ENCODE data around the gene TRABD2B. TPM values are rescaled to one million over a fixed set of nuclear protein-coding genes. Genes with fewer than 3 reads are reported as not detected.
A peak's percentile ranks its signal among the peaks of the same experiment; 100 is the strongest.

Gene TRABD2B
- total and polyA plus RNA-seq, 2 of the 13 experiments (the other 11 are each of a cell fraction or from before 2014, with no cell fraction given): 0.04 TPM; not detected in 1

- no peak for TF ChIP-seq SOX13 (IDR thresholded peaks at IDR 0.05)
- TF ChIP-seq SOX13 (CRISPR knock-in tag; conservative IDR thresholded peaks at IDR 0.05 in 1 of 2, IDR thresholded peaks at IDR 0.05 in 1 of 2): peak in 1 of 2 experiments; percentile 78; a peak in 2 of 4 replicates
- 0 out of 2 replicates have a peak, but pooled peaks have one; percentile 32 for TF ChIP-seq TARDBP (CRISPR knock-in tag; IDR thresholded peaks at IDR 0.05)
- TF ChIP-seq TFAP4 (IDR thresholded peaks at IDR 0.05; ENCODE audit: borderline replicate concordance, low read depth): no peak
- TF ChIP-seq AFF4 (CRISPR knock-in tag; IDR thresholded peaks at IDR 0.05): no peak
- peak; percentile 19; the same call in 1 of the 2 replicates for TF ChIP-seq STAG1 (CRISPR knock-in tag; IDR thresholded peaks at IDR 0.05)
- TF ChIP-seq ARID4A (CRISPR knock-in tag; IDR thresholded peaks at IDR 0.05; ENCODE audit: borderline replicate concordance): peak; percentile 34; the same call in 1 of the 2 replicates
- no peak for TF ChIP-seq ZZZ3 (CRISPR knock-in tag; IDR thresholded peaks at IDR 0.05; ENCODE audit: borderline replicate concordance)
- TF ChIP-seq TEAD3 (CRISPR knock-in tag; optimal IDR thresholded peaks at IDR 0.05; ENCODE audit: borderline replicate concordance): peak; percentile 63
- TF ChIP-seq BCL6 (CRISPR knock-in tag; IDR thresholded peaks at IDR 0.05): peak; percentile 47; the same call in 1 of the 2 replicates
- no peak for TF ChIP-seq FOXA1 (IDR thresholded peaks at IDR 0.05)
- peak; percentile 31; the same call in 1 of the 2 replicates for TF ChIP-seq FOXA1 (CRISPR knock-in tag; IDR thresholded peaks at IDR 0.05)
- no peak for TF ChIP-seq HINFP (CRISPR knock-in tag; IDR thresholded peaks at IDR 0.05; ENCODE audit: low read depth)
- TF ChIP-seq ZNF333 (CRISPR knock-in tag; IDR thresholded peaks at IDR 0.05; ENCODE audit: borderline replicate concordance): no peak
- no peak for TF ChIP-seq NFKBIZ (CRISPR knock-in tag; IDR thresholded peaks at IDR 0.05)
- TF ChIP-seq ZBTB37 (CRISPR knock-in tag; IDR thresholded peaks at IDR 0.05): 0 out of 2 replicates have a peak, but pooled peaks have one; percentile 32
- TF ChIP-seq KLF13 (CRISPR knock-in tag; IDR thresholded peaks at IDR 0.05): no peak
- TF ChIP-seq ZBTB7B (CRISPR knock-in tag; IDR thresholded peaks at IDR 0.05): peak; percentile 71; the same call in 1 of the 2 replicates
Measured at GRCh38 chr1:47853059-47853458, 144.1 kb downstream of the TRABD2B start (continued).
